Measurements from ENCODE around the gene RSU1. TPM values are rescaled to one million over a fixed set of nuclear protein-coding genes. Genes with fewer than 3 reads are reported as not detected.
A peak's percentile ranks its signal among the peaks of the same experiment; 100 is the strongest.

Gene RSU1
- total RNA-seq, 1 donor from 2014 or later = 25.0 TPM

GRCh38 chr10:16612115-16612980 lies 204.9 kb downstream of the RSU1 start:
- no peak for FAIRE-seq
- no peak for TF ChIP-seq CTCF (IDR thresholded peaks at IDR 0.05; ENCODE audit: insufficient read depth, low read length, severe bottlenecking)

GRCh38 chr10:16611037-16611436 lies 206.2 kb downstream of the RSU1 start:
- Histone ChIP-seq H3K36me3 (ENCODE audit: control insufficient read depth, insufficient read depth, low read length) (no peaks in the 10 kb centered on the region), H3K4me3 (ENCODE audit: low read depth, low read length) (no peak overlapping the region), H3K27me3 (ENCODE audit: control insufficient read depth, insufficient read depth, low read length) (no peaks in the 10 kb centered on the region)
- no peak for DNase-seq (ENCODE audit: low read depth)
- TF ChIP-seq CTCF (IDR thresholded peaks at IDR 0.05; ENCODE audit: insufficient read depth, low read length, severe bottlenecking) = no peak
- no peak for FAIRE-seq

More at GRCh38 chr10:16612115-16612980, 204.9 kb downstream of the RSU1 start:
- DNase-seq (ENCODE audit: low read depth) = peak; percentile 35
- no peaks in the 10 kb centered on the region for H3K27me3 ChIP-seq (ENCODE audit: control insufficient read depth, insufficient read depth, low read length)
- no peaks in the 10 kb centered on the region for H3K36me3 ChIP-seq (ENCODE audit: control insufficient read depth, insufficient read depth, low read length)
- no peak overlapping the region for H3K4me3 ChIP-seq (ENCODE audit: low read depth, low read length)

GRCh38 chr10:16609211-16609610 lies 208.0 kb downstream of the RSU1 start:
- H3K4me3 ChIP-seq (ENCODE audit: low read depth, low read length) = no peak overlapping the region
- no peak for DNase-seq (ENCODE audit: low read depth)
- no peak for TF ChIP-seq CTCF (IDR thresholded peaks at IDR 0.05; ENCODE audit: insufficient read depth, low read length, severe bottlenecking)
- no peaks in the 10 kb centered on the region for H3K27me3 ChIP-seq (ENCODE audit: control insufficient read depth, insufficient read depth, low read length)
- no peaks in the 10 kb centered on the region for H3K36me3 ChIP-seq (ENCODE audit: control insufficient read depth, insufficient read depth, low read length)
- FAIRE-seq = no peak

- Histone ChIP-seq H3K4me3 (ENCODE audit: low read depth, low read length) (no peak overlapping the region), H3K27me3 (ENCODE audit: control insufficient read depth, insufficient read depth, low read length) (no peaks in the 10 kb centered on the region), H3K36me3 (ENCODE audit: control insufficient read depth, insufficient read depth, low read length) (no peaks in the 10 kb centered on the region)
- FAIRE-seq (peak; percentile 76), DNase-seq (ENCODE audit: low read depth) (no peak)
- TF ChIP-seq CTCF (IDR thresholded peaks at IDR 0.05; ENCODE audit: insufficient read depth, low read length, severe bottlenecking) = no peak
Observed at GRCh38 chr10:16606923-16607322, 210.3 kb downstream of the RSU1 start.

GRCh38 chr10:16606421-16606820 lies 210.8 kb downstream of the RSU1 start:
- TF ChIP-seq CTCF (IDR thresholded peaks at IDR 0.05; ENCODE audit: insufficient read depth, low read length, severe bottlenecking) = no peak
- DNase-seq (ENCODE audit: low read depth) (no peak), FAIRE-seq (no peak)
- Histone ChIP-seq H3K36me3 (ENCODE audit: control insufficient read depth, insufficient read depth, low read length) (no peaks in the 10 kb centered on the region), H3K27me3 (ENCODE audit: control insufficient read depth, insufficient read depth, low read length) (no peaks in the 10 kb centered on the region), H3K4me3 (ENCODE audit: low read depth, low read length) (no peak overlapping the region)

Measured in bronchial epithelial cell (primary cell).